K562 (cell line): ENCODE results near the gene CST6.

Source experiments
- NR2F6 ChIP-seq: fragments of 450-650 bp; formaldehyde crosslinking; IDR thresholded peaks from 2 replicates; pipeline ENCODE4 v1.4.0; 2020; ENCODE audit warnings: mild to moderate bottlenecking
- POLR2A ChIP-seq: fragments of 450-650 bp; conservative IDR thresholded peaks from 2 replicates; pipeline ENCODE4 v1.6.1; 2016
- TF ChIP-seq, protein P1 (sequence below), 3 experiments: IDR thresholded peaks in 2 of 3; conservative IDR thresholded peaks in 1 of 3; 2 replicates each; pipeline ENCODE4 v1.5.1; 2011 to 2012; ENCODE audit warnings: low read length in 3 of 3, mild to moderate bottlenecking in 3 of 3, control low read depth in 2 of 3, improper control_type of control experiment in 1 of 3, inconsistent platforms in 1 of 3, low read depth in 1 of 3, mixed read lengths in 1 of 3, moderate library complexity in 1 of 3; ENCODE audit not compliant: insufficient read depth in 2 of 3

DNA sequence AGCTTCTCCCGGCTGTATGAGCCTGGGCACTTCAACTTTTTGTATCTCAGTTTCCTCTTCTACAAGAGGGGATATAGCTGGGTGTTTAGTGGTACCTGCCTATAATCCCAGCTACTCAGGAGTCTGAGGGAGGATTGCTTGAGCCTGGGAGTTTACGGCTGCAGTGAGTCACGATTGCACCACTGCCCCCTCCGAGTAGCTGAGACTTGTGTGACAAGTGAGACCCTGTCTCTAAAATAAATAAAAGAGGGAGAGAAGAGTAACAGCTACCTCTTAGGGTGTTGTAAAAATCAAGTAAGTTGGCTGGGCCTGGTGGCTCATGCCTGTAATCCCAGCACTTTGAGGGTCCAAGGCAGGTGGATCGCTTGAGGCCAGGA is 24.5 kb downstream of the CST6 start:
- TF ChIP-seq, protein P1, sequence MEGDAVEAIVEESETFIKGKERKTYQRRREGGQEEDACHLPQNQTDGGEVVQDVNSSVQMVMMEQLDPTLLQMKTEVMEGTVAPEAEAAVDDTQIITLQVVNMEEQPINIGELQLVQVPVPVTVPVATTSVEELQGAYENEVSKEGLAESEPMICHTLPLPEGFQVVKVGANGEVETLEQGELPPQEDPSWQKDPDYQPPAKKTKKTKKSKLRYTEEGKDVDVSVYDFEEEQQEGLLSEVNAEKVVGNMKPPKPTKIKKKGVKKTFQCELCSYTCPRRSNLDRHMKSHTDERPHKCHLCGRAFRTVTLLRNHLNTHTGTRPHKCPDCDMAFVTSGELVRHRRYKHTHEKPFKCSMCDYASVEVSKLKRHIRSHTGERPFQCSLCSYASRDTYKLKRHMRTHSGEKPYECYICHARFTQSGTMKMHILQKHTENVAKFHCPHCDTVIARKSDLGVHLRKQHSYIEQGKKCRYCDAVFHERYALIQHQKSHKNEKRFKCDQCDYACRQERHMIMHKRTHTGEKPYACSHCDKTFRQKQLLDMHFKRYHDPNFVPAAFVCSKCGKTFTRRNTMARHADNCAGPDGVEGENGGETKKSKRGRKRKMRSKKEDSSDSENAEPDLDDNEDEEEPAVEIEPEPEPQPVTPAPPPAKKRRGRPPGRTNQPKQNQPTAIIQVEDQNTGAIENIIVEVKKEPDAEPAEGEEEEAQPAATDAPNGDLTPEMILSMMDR (IDR thresholded peaks at IDR 0.05 in 2 of 3, conservative IDR thresholded peaks at IDR 0.05 in 1 of 3; ENCODE audit: insufficient read depth in 2 of 3, low read depth in 1 of 3, low read length in 3 of 3): no peak
- no peak for TF ChIP-seq NR2F6
- no peak for TF ChIP-seq POLR2A
